Measurements from ENCODE around the gene AMER3.

The AMER3 gene

GRCh38 chr2:130778781-130779180 lies 23.4 kb downstream of the AMER3 start:
- no peak for DNase-seq

- peak in 2 of 58 donors; percentile 28 to 63 for DNase-seq
Observed at GRCh38 chr2:130785466-130786055, 30.2 kb downstream of the AMER3 start.

- no peak for DNase-seq
Observed at GRCh38 chr2:130786076-130786475, 30.7 kb downstream of the AMER3 start.

- DNase-seq = no peak
Observed at GRCh38 chr2:130787841-130788240, 32.5 kb downstream of the AMER3 start.

DNA sequence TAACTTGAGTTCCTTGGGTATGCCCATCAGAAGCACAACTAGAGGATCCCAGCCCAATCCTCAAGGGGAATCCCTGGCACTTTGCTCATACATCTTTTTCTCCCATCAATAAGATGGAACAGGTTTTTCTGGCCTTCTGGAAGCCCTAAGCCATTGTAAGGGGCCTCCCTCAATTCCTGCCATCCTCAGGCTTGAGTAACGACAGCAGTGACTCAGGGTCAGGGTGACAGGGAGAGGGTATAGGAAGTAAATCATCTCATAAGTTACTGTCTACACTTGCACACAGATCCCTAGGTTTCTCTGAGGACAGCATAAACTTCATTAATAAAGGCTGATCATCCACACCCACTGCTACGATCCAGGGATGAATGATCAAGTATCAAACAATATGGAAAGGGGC lies 35.0 kb downstream of the AMER3 start:
- no peak for DNase-seq

- peak in 14 of 58 donors; percentile 11 to 57 (median 38) for DNase-seq
Observed at GRCh38 chr2:130790804-130791616, 35.7 kb downstream of the AMER3 start.

DNA sequence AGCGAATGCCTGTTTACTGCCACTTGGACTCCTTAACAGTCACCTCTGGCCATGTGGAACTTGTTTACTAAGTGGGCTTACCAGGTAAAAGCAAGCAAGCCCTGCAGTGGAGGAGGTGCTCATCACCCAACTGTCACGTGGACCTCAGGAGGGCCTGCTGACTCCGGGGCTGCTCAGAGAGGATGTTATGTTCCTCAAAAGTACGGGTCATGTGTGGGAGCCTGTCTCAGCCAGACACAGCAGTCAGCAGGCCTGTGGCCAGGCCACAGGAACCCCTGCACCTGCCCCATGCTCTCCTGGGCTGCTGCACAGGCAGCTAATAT lies 36.2 kb downstream of the AMER3 start:
- peak in 2 of 58 donors; percentile 11 to 33 for DNase-seq

DNA sequence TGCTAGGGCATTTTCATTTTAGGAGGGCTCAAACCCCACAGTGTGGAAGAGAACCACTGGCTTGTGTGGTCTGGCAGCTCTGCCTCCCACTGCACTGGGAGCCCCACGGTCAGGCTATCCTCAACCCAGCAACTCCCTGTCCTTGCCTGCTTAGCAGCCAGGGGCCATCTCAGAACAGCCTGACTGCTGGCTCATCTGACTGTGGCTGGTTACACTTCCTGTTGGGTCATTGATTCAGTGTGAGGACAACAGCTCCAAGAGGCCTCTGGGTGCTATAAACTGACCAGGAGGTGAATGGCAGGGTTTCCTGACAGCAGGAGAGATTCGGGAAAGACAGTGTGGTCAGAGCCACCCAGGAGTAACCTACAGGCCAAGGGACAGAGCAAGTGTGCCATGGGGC lies 40.1 kb downstream of the AMER3 start:
- no peak for DNase-seq

DNA sequence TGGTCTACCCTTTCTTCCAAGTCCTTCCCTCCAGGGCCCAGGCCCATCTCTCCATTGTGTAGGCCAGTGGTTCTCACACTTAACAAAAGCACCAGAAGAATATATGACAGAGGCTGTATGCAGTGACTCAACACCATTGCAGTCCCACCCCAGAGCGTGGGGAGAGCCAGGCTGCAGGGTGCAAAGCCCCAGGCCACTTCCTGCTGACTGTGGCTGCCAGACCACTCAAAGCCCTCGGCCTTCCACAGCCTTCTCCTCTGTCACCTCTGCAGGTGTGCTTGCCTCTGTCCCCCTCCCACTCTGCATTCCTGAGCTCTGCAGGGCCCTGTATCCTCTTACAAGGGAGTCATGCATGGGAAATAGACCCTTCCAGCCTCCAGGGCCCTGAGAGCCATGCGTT lies 41.0 kb downstream of the AMER3 start:
- no peak for DNase-seq

- DNase-seq = peak; percentile 32 to 95 (median 87)
Observed at GRCh38 chr2:130797493-130798435, 42.4 kb downstream of the AMER3 start.

GRCh38 chr2:130798472-130799218 lies 43.3 kb downstream of the AMER3 start:
- DNase-seq = peak in 33 of 58 donors; percentile 14 to 62 (median 41)

DNA sequence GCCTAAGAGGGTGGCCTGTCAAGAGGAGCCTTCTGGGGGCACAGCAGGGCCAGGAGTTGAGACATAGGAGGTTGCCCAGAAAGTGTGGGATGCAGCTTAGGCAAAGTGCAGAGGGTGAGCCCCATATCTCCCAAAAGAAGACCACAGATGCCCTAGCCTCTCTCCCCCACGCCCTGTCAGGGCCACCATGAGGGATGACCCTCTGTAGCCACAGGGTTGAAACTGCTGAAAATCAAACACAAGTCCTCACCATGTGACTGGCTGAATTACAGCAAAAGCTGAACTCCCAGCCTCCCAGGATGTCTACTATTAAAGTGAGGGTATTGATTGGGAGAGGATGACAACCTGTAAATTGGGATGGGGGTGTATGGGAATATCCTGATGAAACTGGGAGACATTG lies 44.0 kb downstream of the AMER3 start:
- no peak for DNase-seq

- DNase-seq = no peak
Observed at GRCh38 chr2:130805613-130806012, 50.3 kb downstream of the AMER3 start.

- no peak for DNase-seq
Observed at GRCh38 chr2:130806370-130806769, 51.0 kb downstream of the AMER3 start.

- DNase-seq = peak in 3 of 58 donors; percentile 18 to 47 (median 26)
Observed at GRCh38 chr2:130807659-130808385, 52.5 kb downstream of the AMER3 start.

DNA sequence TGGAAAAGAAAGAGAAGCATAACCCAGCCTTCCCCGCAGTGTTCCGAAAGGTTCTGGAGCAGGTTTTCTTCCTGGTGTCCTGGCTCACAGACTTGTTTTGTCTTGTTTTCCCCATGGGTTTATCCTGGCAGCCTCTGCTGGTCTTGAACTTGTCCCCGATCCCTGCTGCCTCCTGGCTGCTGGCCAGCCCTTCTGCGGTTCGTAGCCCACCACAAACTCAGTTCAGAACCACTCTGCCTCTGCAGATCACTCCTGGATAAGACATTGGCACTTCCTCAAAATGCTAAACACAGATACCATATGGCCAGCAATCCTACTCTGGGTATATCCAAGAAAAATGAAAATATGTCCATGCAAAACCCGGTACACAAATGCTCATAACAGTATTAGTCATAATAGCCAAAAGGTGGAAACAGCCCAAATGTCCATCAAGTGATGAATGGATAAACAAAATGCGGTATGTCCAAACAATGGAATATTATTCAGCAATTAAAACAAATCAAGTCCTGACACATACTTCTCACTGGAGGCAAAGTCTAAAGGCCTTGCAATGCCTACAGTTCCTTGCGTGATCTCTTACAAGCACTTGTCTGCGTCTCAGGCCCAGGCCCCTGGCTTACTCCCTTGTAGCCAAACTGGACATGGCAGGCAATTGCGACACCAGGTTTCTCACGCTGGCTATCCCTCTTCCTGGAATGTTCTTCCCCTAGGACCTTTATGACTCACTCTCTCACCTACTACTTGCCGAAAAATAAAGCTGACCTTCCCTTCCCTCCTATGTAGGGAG lies 53.3 kb downstream of the AMER3 start:
- peak in 1 of 58 donors; percentile 16 for DNase-seq

- no peak for DNase-seq
Observed at GRCh38 chr2:130810490-130810889, 55.1 kb downstream of the AMER3 start.

GRCh38 chr2:130813722-130814121 lies 58.4 kb downstream of the AMER3 start:
- no peak for DNase-seq

GRCh38 chr2:130814931-130815680 lies 59.8 kb downstream of the AMER3 start:
- no peak for DNase-seq
